Kidney (tissue), 14 donors: ENCODE measurements around the gene ITGBL1. TPM values are rescaled to one million over a fixed set of nuclear protein-coding genes. Genes with fewer than 3 reads are reported as not detected.
"Not testable (repeated sequence)": the region's sequence is repeated elsewhere in the genome, so short reads cannot be mapped to it uniquely, and the experiment has no call there.

Source experiments
- DNase-seq, 5 donors: peaks; one replicate each; pipeline ENCODE4 v3.0.0-alpha.2; 2013 to 2020
- FAIRE-seq: peaks from 2 replicates; lab custom pipeline; 2012; peaks lifted over from hg19 to GRCh38; lab: Jason Lieb, UNC
- H3K27ac ChIP-seq, 2 donors: one replicate each; pipeline ENCODE4 v1.7.0; 2013; ENCODE audit warnings: low read depth in 2 of 2, low read length in 2 of 2, inconsistent platforms in 1 of 2
- H3K27me3 ChIP-seq: one replicate; pipeline ENCODE4 v1.7.1; 2013; ENCODE audit warnings: low read length, inconsistent platforms; ENCODE audit not compliant: control insufficient read depth, insufficient read depth
- H3K36me3 ChIP-seq, 3 donors: one replicate each; pipeline versions ENCODE4 v1.7.0 to v1.7.1; 2013; ENCODE audit warnings: low read length in 3 of 3, control low read depth in 1 of 3, inconsistent platforms in 1 of 3; ENCODE audit not compliant: insufficient read depth in 3 of 3, control insufficient read depth in 2 of 3
- H3K4me1 ChIP-seq, 3 donors: one replicate each; pipeline versions ENCODE4 v1.7.0 to v1.7.1; 2013; ENCODE audit warnings: low read length in 3 of 3, inconsistent platforms in 1 of 3, low read depth in 1 of 3; ENCODE audit not compliant: control insufficient read depth in 2 of 3, insufficient read depth in 2 of 3
- H3K4me3 ChIP-seq, 3 donors: one replicate each; pipeline versions ENCODE4 v1.7.0 to v1.8.1; 2013; ENCODE audit warnings: low read length in 3 of 3, control low read depth in 1 of 3, inconsistent platforms in 1 of 3
- H3K9ac ChIP-seq, 3 donors: one replicate each; pipeline versions ENCODE4 v1.7.0 to v1.7.1; 2013; ENCODE audit warnings: low read length in 3 of 3, control low read depth in 1 of 3, inconsistent platforms in 1 of 3
- H3K9me3 ChIP-seq, 3 donors: one replicate each; pipeline versions ENCODE4 v1.7.0 to v1.7.1; 2013; ENCODE audit warnings: low read length in 3 of 3, control low read depth in 1 of 3, inconsistent platforms in 1 of 3; ENCODE audit not compliant: control insufficient read depth in 2 of 3, insufficient read depth in 1 of 3
- CTCF ChIP-seq: IDR thresholded peaks from 3 replicates; pipeline ENCODE4 v1.5.1; 2012; ENCODE audit warnings: mild to moderate bottlenecking, moderate library complexity, borderline replicate concordance; ENCODE audit not compliant: insufficient read depth; ENCODE audit errors: extremely low read depth
- intact Hi-C: fragments of 100-400 bp; cut with DNase I; formaldehyde crosslinking; loops from one replicate; pipeline ENCODE4 v1.11.1; 2022
- polyA plus RNA-seq: library from polyadenylated mRNA; stranded (reverse); fragments of 350-450 nt; fragmentation: Illumina TruSeq; extraction: RNeasy Lipid Tissue Mini Kit (QIAGEN cat#74804); gene quantifications from one replicate; pipeline ENCODE4 v1.2.3, GENCODE V29; 2014; ENCODE audit warnings: low read depth, low replicate concordance; ENCODE audit not compliant: insufficient read depth
- total RNA-seq: library from RNA; stranded (reverse); fragmentation: NEBNext Ultra II Directional; extraction: Animal tissue kit (Norgen Biotek cat#: 25700); gene quantifications from one replicate; pipeline ENCODE4 v1.2.1, GENCODE V29; 2021
- donor health status: control.
- donor health status: control.
- donor health status: control.
- donor health status: control.
- donor health status: control.
- donor health status: DM: yes; HTN: yes; CAD: no.
- donor health status: Normal renal cell carcinoma (clear cell type).

The ITGBL1 gene
- total and polyA plus RNA-seq, 2 donors from 2014 or later = 1.4 to 7.7 TPM

- DNase-seq (no peak), FAIRE-seq (no peak)
- no peaks in the 10 kb centered on the region for H3K36me3 ChIP-seq
- H3K27me3 ChIP-seq = no peaks in the 10 kb centered on the region
- intact Hi-C loops = no loop called here
- no peaks in the 10 kb centered on the region for H3K4me1 ChIP-seq
- H3K9me3 ChIP-seq = no peaks in the 10 kb centered on the region
- no peak overlapping the region for H3K4me3 ChIP-seq
- no peak overlapping the region for H3K27ac ChIP-seq
- H3K9ac ChIP-seq = no peak overlapping the region
- TF ChIP-seq CTCF = no peak
Observed at GRCh38 chr13:101530293-101530692, 77.8 kb downstream of the ITGBL1 start.

GRCh38 chr13:101535192-101535746 is 82.8 kb downstream of the ITGBL1 start:
- Histone ChIP-seq H3K27ac (no peak overlapping the region), H3K4me3 (no peak overlapping the region), H3K4me1 (no peaks in the 10 kb centered on the region), H3K9ac (no peak overlapping the region), H3K9me3 (no peaks in the 10 kb centered on the region), H3K27me3 (no peaks in the 10 kb centered on the region), H3K36me3 (no peaks in the 10 kb centered on the region)
- DNase-seq = no peak
- intact Hi-C loops = no loop called here
- TF ChIP-seq CTCF = no peak
- FAIRE-seq = no peak

GRCh38 chr13:101536079-101536478 is 83.6 kb downstream of the ITGBL1 start:
- Histone ChIP-seq H3K27me3 (no peaks in the 10 kb centered on the region), H3K36me3 (no peaks in the 10 kb centered on the region), H3K9me3 (no peaks in the 10 kb centered on the region), H3K4me1 (no peaks in the 10 kb centered on the region), H3K9ac (no peak overlapping the region), H3K27ac (no peak overlapping the region), H3K4me3 (no peak overlapping the region)
- no peak for FAIRE-seq
- intact Hi-C loops = no loop called here
- TF ChIP-seq CTCF = no peak
- DNase-seq = no peak

GRCh38 chr13:101544544-101544943 is 92.1 kb downstream of the ITGBL1 start:
- H3K9ac ChIP-seq, H3K4me3 ChIP-seq, DNase-seq, H3K27ac ChIP-seq, H3K9me3 ChIP-seq, intact Hi-C loops, H3K36me3 ChIP-seq, H3K4me1 ChIP-seq, H3K27me3 ChIP-seq, FAIRE-seq: not testable (repeated sequence)
